ENCODE data around the gene CNOT3. TPM values are rescaled to one million over a fixed set of nuclear protein-coding genes. Genes with fewer than 3 reads are reported as not detected.

Gene CNOT3
- total RNA-seq, 4 donors from 2014 or later: 16.8 to 39.4 (median 23.3) TPM

GRCh38 chr19:54154603-54155345, 17.2 kb downstream of the CNOT3 start:
- TF ChIP-seq CTCF (IDR thresholded peaks at IDR 0.05; ENCODE audit: low read depth): no peak

- no peak for TF ChIP-seq CTCF (IDR thresholded peaks at IDR 0.05; ENCODE audit: low read depth)
These were observed 18.1 kb downstream of the CNOT3 start for GRCh38 chr19:54155694-54156093.

GRCh38 chr19:54156490-54156889, 18.9 kb downstream of the CNOT3 start:
- TF ChIP-seq CTCF (IDR thresholded peaks at IDR 0.05; ENCODE audit: low read depth): no peak

- no peak for TF ChIP-seq CTCF (IDR thresholded peaks at IDR 0.05; ENCODE audit: low read depth)
These were observed 19.4 kb downstream of the CNOT3 start for GRCh38 chr19:54156953-54157352.

GRCh38 chr19:54158812-54159351, 21.3 kb downstream of the CNOT3 start:
- no peak for TF ChIP-seq CTCF (IDR thresholded peaks at IDR 0.05; ENCODE audit: low read depth)

- no peak for TF ChIP-seq CTCF (IDR thresholded peaks at IDR 0.05; ENCODE audit: low read depth)
These were observed 22.0 kb downstream of the CNOT3 start, which contains the start of gene LENG1 for GRCh38 chr19:54159352-54160181. TSS of gene LENG1 (minus strand) at chr19:54159721. CDS start at chr19:54159695, 26 bp downstream.

Measured in subcutaneous adipose tissue (tissue), 4 donors.